ENCODE results near the gene TMEM234.
"Not testable (repeated sequence)": the region's sequence is repeated elsewhere in the genome, so short reads cannot be mapped to it uniquely, and the experiment has no call there.

Gene TMEM234

GRCh38 chr1:32221980-32222755, at the start of gene TMEM234, which contains the start of gene EIF3I:
TMEM234 (minus strand) TSS chr1:32222353; CDS start chr1:32222322, 31 bp downstream.
EIF3I (plus strand) TSS chr1:32222407; CDS start chr1:32222442, 35 bp downstream.
- in situ Hi-C loops (cut with MboI; ENCODE audit: low sequenced_read_pairs) = no loop called here

DNA sequence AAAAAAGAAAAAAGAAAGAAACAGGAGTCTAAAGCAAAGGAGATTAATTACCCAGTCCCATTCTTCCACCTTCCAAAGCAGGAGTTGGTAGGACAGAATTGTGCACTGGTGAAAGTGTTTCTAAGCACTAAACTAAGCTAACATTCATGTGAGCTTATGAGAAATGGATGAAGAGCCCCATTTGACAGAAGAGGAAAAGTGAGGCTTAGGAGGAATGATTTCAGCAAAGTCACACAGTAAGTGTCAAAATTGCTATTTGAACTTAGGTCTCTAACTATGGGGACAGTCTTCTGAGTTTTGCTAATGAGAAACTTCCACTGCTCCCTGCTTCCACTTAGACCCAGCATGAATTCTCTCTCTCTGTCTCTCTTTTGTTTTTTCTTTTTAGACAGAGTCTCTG, 47.6 kb upstream of the TMEM234 start:
- in situ Hi-C loops (cut with MboI; ENCODE audit: low sequenced_read_pairs) = no loop called here

DNA sequence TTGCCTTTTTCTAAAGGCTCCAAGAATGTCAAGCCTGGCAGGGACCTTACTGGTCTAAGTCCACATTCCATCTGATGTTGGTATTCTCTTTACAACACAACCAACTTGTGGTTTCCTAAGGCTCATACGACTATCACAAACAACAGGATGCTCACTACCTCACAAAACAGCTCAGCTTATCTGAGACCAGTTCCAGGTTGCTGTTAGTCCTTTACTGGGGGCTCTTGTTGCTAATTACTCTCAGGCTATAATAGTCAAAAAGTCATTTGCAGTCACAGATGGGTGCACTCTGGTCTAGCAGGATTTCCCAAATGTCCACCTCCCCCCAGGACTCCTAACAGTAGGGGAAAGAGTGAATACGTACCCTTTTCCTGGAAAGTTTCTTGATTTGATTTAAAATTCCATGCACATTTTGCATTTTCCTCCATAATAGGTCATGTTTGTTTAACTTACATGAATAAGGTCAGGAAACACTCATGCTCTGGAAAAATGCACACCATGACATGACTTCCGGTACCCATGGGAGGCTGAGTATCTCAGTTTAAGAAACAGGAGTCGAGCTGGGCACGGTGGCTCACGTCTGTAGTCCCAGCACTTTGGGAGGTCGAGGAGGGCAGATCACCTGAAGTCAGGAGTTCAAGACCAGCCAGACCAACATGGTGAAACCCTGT, 44.9 kb upstream of the TMEM234 start:
- in situ Hi-C loops (cut with MboI; ENCODE audit: low sequenced_read_pairs) = no loop called here

- in situ Hi-C loops (cut with MboI; ENCODE audit: low sequenced_read_pairs) = no loop called here
Measured at GRCh38 chr1:32265846-32266245, 43.7 kb upstream of the TMEM234 start.

GRCh38 chr1:32263744-32264143, 41.6 kb upstream of the TMEM234 start:
- in situ Hi-C loops (cut with MboI; ENCODE audit: low sequenced_read_pairs) = no loop called here

DNA sequence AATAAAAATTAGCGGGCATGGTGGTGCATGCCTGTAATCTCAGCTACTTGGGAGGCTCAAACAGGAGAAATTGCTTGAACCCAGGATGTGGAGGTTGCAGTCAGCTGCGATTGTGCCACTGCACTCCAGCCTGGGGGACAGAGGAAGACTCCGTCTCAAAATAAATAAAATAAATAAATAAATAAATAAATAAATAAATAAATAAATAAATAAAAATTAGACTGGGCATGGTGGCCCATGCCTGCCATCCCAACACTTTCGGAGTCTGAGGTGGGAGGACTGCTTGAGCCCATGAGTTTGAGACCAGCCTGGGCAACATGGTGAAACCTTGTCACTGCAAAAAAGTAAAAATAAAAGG, 41.1 kb upstream of the TMEM234 start:
- in situ Hi-C loops (cut with MboI; ENCODE audit: low sequenced_read_pairs) = not testable (repeated sequence)

DNA sequence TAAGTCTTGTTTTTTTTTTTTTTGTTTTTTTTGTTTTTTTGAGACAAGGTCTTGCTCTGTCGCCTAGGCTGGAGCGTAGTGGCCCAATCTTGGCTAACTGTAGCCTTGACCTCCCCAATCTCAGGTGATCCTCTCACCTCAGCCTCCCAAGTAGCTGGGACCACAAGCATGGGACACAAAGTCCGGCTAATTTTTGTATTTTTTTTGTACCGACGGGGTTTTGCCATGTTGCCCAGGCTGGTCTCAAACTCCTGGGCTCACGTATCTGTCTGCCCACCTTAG, 35.0 kb upstream of the TMEM234 start:
- in situ Hi-C loops (cut with MboI; ENCODE audit: low sequenced_read_pairs) = no loop called here

DNA sequence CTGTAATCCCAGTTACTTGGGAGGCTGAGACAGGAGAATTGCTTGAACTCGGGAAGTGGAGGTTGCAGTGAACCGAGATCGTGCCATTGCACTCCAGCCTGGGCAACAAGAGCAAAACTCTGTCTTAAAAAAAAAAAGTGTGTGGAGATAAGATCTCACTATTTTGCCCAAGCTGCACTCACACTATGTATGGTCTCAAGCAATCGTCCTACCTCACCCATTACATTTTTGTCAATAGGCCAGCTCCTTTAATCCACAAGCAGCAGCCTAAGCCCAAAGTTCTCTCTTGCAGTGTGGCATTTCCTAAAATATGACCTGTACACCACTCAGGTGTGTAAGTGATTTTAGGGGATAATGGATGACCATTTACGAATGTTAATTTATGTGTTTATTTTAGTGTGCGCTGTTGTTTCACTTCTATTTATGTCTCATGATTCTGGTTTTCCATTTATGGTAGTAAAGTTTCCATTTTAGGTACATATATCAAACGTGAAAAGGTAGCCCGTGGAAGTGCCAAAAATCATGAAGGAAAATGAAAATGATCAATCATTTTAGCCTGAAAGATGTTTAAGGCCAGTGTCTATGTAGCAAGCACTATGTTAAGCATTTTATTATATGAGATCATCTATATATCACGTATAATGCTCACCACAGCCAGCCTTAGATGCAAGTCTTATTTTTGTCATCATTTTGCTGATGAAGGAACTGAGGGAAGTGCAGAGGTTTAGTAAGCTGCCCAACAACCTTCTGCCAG, 34.5 kb upstream of the TMEM234 start:
- in situ Hi-C loops (cut with MboI; ENCODE audit: low sequenced_read_pairs) = no loop called here

DNA sequence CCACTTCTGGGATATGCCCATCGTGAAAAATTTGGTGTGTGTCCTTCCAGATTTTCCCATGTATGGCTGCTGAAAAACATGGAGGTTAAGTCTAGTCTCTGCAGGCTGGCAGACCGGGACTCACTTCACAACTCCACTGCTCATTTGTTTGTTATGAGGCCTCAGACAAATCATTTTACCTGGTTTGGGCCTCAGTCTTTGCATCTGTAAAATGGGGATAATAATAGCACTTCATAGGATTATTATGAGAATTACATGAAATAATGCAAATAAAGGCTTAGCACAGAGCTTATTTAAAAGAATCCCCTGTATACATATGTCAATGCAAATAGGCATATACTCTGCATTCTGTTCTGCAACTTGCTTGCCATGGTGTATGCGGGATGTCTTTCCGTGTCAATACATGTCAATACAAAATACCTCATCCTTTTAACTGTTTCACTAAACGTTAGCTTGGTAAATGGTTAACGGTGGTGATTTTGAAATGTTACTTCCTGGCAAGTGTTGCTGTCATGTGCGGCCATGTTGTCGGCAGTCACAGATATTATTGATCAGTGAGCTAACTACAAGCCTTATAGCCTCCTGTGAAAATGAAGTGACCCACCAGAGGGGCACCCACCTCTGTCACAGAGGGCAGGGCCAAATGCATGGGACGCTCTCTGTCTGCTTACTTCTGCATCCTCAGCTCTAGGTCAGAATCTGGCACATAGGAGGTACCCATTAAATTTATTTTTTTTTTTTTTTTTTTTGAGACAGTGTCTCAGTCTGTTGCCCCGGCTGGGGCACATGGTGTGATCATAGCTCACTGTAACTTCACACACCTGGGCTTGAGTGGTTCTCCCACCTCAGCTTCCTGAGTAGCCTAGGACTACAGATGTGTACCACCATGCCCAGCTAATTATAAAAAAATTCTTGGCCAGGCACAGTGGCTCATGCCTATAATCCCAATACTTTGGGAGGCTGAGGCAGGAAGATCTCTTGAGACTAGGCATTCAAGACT, 33.2 kb upstream of the TMEM234 start:
- in situ Hi-C loops (cut with MboI; ENCODE audit: low sequenced_read_pairs) = no loop called here

GRCh38 chr1:32250893-32251716, 29.0 kb upstream of the TMEM234 start, which contains the start of gene LCK:
LCK (plus strand) TSS chr1:32251265; CDS start chr1:32274330, 23,065 bp downstream.
- in situ Hi-C loops (cut with MboI; ENCODE audit: low sequenced_read_pairs) = no loop called here

DNA sequence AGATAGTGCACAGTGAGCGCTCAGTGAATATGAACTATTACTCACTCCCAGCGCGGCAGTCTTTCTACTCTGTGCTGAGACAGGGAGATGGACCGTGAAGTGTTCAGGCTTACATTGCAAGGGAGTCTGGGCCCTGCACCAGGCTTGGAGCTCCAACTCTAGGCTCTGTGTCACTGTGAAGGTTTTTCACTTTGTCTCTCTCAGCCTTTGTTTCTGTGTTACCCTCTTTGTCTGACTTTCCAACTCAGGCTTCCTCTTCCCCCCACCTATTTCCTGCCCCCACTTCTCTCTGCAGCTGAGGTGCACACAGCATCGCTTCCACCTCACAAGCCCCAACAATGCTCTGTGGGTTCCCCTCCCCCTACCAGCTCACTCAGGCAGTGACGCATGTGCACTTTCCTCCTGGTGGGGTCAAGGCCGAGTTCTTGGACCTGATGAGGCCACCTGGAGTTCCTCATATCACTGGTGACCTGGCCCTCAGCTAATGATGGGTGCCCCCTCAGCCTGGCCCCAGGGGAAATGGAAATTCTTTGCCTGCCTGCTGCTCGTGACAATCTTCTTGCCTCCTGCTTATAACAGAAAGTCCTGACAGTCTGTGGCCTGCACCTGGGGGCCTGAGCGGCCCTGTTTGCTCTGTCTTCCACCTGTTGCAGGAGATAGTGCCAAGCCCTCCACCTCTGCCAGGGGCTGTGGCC, 27.8 kb upstream of the TMEM234 start:
- in situ Hi-C loops (cut with MboI; ENCODE audit: low sequenced_read_pairs) = no loop called here

- in situ Hi-C loops (cut with MboI; ENCODE audit: low sequenced_read_pairs) = no loop called here
Measured at GRCh38 chr1:32247983-32248889, 26.1 kb upstream of the TMEM234 start.

DNA sequence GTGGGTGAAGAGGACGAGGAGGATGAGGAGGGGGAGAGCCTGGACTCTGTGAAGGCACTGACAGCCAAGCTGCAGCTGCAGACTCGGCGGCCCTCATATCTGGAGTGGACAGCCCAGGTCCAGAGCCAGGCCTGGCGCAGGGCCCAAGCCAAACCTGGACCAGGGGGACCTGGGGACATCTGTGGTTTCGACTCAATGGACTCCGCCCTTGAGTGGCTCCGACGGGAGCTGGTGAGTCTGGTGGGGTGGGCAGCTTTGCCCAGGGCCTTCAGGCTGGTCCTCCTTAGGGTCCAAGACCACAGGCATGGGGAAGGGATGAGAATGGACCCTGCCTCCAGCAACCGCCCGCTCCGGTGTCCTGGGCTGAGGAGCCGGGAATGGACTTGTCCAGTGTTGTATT, 25.3 kb upstream of the TMEM234 start:
- in situ Hi-C loops (cut with MboI; ENCODE audit: low sequenced_read_pairs) = no loop called here

DNA sequence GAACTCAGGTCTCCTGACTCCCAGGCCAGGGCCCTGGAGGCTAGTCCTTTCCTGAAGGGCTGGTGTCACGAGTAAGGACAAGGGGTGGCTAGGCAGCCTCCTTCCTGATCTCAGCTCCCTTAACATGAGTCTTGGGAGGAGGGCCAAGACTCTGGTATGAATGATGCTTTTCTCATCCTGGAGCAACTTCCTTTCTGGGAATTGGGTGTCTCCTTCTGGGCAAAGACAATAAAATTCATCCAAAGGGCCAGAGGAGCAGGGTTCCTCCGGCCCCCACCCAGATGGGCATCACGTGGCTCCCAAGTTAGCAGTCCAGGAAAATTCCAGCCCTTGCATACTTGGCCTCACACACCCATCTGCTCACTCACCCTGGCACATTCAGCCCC, 24.7 kb upstream of the TMEM234 start, which contains the start of gene FAM167B:
FAM167B (plus strand) TSS at position 335 of the 386 bp plus-strand sequence. CDS start 200 bp downstream, outside the sequence.
- in situ Hi-C loops (cut with MboI; ENCODE audit: low sequenced_read_pairs) = no loop called here

DNA sequence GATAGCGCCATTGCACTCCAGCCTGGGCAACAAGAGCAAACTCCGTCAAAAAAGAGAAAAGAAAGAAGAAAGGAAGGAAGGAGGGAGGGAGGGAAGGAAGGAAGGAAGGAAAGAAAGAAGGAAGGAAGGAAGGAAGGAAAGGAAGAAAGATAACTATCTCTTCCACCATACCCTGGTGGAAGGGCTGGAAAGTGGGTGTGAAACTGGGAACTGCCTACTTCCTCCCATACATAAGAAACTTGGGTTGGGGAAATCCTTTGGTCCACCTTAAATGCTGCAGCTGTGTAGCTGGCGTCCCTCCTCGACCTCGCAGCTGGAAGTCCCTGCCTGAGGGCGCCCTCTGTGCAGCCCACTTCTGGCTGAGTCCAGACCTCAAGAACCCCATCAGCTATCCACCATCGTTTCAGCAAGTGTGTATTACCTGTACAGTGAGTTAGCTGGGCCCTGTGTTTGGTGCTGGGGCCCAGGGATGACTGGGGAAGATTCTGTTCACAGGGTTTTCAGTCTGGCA, 20.2 kb upstream of the TMEM234 start:
- in situ Hi-C loops (cut with MboI; ENCODE audit: low sequenced_read_pairs) = no loop called here

GRCh38 chr1:32241001-32241763, 19.0 kb upstream of the TMEM234 start:
- in situ Hi-C loops (cut with MboI; ENCODE audit: low sequenced_read_pairs) = no loop called here
